Measurements from ENCODE around the gene NEK11.

- TF ChIP-seq POLR2A (IDR thresholded peaks at IDR 0.05) (no peak), CTCF (IDR thresholded peaks at IDR 0.05) (no peak)
These were observed 211.8 kb downstream of the NEK11 start for GRCh38 chr3:131238496-131238895.

Data from Peyer's patch (tissue), 4 donors.